ENCODE results near the gene CTCFL. TPM values are rescaled to one million over a fixed set of nuclear protein-coding genes. Genes with fewer than 3 reads are reported as not detected.

CTCFL gene
- total and polyA plus RNA-seq, 2 of the 13 experiments (the other 11 are each of a cell fraction or from before 2014, with no cell fraction given): 0.04 TPM; not detected in 1

- no peak for TF ChIP-seq ZNF547 (CRISPR knock-in tag; IDR thresholded peaks at IDR 0.05)
- TF ChIP-seq KLF11 (CRISPR knock-in tag; IDR thresholded peaks at IDR 0.05): no peak
- TF ChIP-seq CEBPZ (IDR thresholded peaks at IDR 0.05; ENCODE audit: low read length): no peak
- no peak for TF ChIP-seq SETDB1 (CRISPR knock-in tag; IDR thresholded peaks at IDR 0.05; ENCODE audit: borderline replicate concordance)
- no peak for TF ChIP-seq ATM (IDR thresholded peaks at IDR 0.05; ENCODE audit: borderline replicate concordance)
- TF ChIP-seq HIVEP1 (CRISPR knock-in tag; IDR thresholded peaks at IDR 0.05): peak; percentile 69; the same call in 1 of the 2 replicates
- peak; percentile 52 for TF ChIP-seq RXRB (CRISPR knock-in tag; IDR thresholded peaks at IDR 0.05; ENCODE audit: borderline replicate concordance)
- TF ChIP-seq MIXL1 (CRISPR knock-in tag; IDR thresholded peaks at IDR 0.05): peak; percentile 34; the same call in 1 of the 2 replicates
- no peak for TF ChIP-seq CREB1 (IDR thresholded peaks at IDR 0.05)
- TF ChIP-seq CREB1 (CRISPR knock-in tag; IDR thresholded peaks at IDR 0.05): no peak
- peak; percentile 61; the same call in 1 of the 2 replicates for TF ChIP-seq ZNF558 (CRISPR knock-in tag; IDR thresholded peaks at IDR 0.05; ENCODE audit: borderline replicate concordance)
- TF ChIP-seq HOXA3 (CRISPR knock-in tag; IDR thresholded peaks at IDR 0.05): peak; percentile 33; the same call in 1 of the 2 replicates
- no peak for TF ChIP-seq ELF4 (CRISPR knock-in tag; IDR thresholded peaks at IDR 0.05; ENCODE audit: borderline replicate concordance)
- TF ChIP-seq ARNTL (CRISPR knock-in tag; IDR thresholded peaks at IDR 0.05): no peak
- peak; percentile 36; the same call in 1 of the 2 replicates for TF ChIP-seq TBX2 (CRISPR knock-in tag; IDR thresholded peaks at IDR 0.05; ENCODE audit: borderline replicate concordance)
- 0 out of 2 replicates have a peak, but pooled peaks have one; percentile 25 for TF ChIP-seq ZNF296 (CRISPR knock-in tag; conservative IDR thresholded peaks at IDR 0.05)
- no peak for TF ChIP-seq NFIB (CRISPR knock-in tag; IDR thresholded peaks at IDR 0.05; ENCODE audit: borderline replicate concordance)
- TF ChIP-seq PHF21A (CRISPR knock-in tag; IDR thresholded peaks at IDR 0.05): peak; percentile 65
- TF ChIP-seq ESRRA (CRISPR knock-in tag; IDR thresholded peaks at IDR 0.05; ENCODE audit: low read depth): peak; percentile 100
- no peak for TF ChIP-seq ZMAT3 (CRISPR knock-in tag; conservative IDR thresholded peaks at IDR 0.05)
- no peak for TF ChIP-seq PHB2 (IDR thresholded peaks at IDR 0.05; ENCODE audit: partially characterized antibody)
- peak; percentile 49 for TF ChIP-seq CTCF (CRISPR knock-in tag; IDR thresholded peaks at IDR 0.05)
- TF ChIP-seq ZNF691 (CRISPR knock-in tag; IDR thresholded peaks at IDR 0.05; ENCODE audit: borderline replicate concordance, low read depth): peak; percentile 81; the same call in 1 of the 2 replicates
- no peak for TF ChIP-seq ARID2 (CRISPR knock-in tag; IDR thresholded peaks at IDR 0.05; ENCODE audit: borderline replicate concordance)
- TF ChIP-seq ZNF331 (CRISPR knock-in tag; IDR thresholded peaks at IDR 0.05): peak; percentile 69
- no peak for TF ChIP-seq HNRNPUL1 (IDR thresholded peaks at IDR 0.05; ENCODE audit: low read depth, low read length)
- no peak for TF ChIP-seq ZNF891 (CRISPR knock-in tag; IDR thresholded peaks at IDR 0.05)
Observed at GRCh38 chr20:57464642-57465211, 60.2 kb downstream of the CTCFL start (continued).
